SKM-1 (cell line): ENCODE results near the gene DYNLT1.
A peak's percentile ranks its signal among the peaks of the same experiment; 100 is the strongest.
"Not testable (repeated sequence)": the region's sequence is repeated elsewhere in the genome, so short reads cannot be mapped to it uniquely, and the experiment has no call there.

Experiments
- DNase-seq: peaks from one replicate; lab custom pipeline; 2025; ENCODE audit not compliant: unreplicated experiment; lab: John Stamatoyannopoulos, UW

Gene DYNLT1

DNA sequence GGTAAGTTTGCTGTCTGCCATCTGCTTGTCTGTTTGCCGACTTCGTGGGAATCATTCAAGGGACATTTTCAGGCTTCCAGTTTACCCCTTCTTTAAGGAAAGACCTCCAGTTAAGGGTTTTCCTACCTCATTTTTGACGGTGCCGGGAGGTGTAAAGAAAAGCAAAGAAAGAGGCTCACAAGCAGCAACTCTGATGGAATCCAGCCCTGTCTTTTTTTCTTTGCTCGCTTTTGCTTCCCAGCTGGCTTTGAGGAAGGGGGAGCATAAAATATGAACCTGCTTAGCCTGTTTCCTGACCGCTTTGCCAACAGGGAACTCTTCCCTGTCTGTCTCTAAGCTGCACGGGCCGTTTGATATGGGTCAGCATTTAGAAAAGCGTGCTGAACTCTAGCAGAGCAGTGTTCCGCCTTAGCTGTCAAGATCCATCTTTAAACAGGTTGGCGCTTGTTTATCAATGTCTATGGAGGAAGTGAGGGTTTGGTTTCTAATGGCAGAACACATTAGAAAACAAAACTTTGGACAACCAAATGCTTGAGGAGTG is 19.2 kb upstream of the DYNLT1 start:
- DNase-seq = no peak

DNA sequence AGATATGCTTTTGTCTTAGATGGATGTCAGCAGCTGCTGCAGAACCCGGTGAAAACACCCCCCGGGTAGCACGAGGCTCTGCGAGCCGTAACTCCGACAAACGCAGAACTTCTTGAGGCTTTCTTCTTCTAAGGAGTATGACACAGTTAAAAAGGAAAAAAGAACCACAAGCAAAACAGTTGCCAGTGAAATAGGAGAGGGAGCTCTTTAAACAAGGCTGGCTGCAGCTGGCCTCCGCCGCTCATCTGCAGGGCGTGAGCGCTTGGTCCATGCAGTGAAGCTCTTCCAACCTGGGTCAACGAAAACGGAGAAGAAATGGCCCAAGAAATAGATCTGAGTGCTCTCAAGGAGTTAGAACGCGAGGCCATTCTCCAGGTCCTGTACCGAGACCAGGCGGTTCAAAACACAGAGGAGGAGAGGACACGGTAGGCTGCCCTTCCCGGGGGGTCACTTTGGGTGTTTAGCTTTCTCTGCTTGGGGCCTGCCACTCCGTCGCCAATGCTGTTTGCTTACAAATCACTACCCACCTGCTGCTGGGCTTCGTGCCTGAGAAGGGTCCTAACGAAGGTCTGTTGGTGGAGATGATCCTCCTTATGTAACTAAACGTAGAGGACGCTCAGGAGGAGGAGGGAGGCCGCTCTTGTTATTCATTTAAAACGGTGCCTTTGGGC is 18.5 kb upstream of the DYNLT1 start:
- DNase-seq = no peak

GRCh38 chr6:158662607-158662953 is 18.0 kb upstream of the DYNLT1 start:
- no peak for DNase-seq

DNA sequence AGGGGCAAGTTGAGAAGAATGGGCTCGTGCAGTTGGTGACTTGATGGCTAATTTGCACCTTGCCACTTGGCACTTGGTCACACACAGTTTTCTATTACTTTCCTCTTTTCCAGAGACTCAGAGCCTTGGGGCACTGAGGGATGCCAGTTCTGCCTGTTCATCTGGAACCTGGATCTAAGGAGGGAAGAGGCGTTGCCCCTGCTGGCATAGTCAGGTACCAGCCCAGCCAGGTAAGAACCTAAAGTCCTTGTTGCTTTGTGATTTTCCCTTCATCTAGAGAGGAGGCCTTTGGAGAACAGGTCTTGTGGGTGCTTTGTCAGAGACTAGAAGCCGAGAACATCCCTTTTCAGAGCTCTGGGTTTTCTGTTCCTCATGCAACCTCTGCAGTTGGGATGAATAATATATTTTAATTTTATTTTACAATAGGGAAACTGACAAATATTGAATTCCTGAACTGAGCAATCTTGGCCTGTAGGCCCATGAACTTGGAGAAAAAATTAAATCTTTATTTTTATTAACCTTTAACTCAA is 16.7 kb upstream of the DYNLT1 start:
- DNase-seq = no peak

- no peak for DNase-seq
Observed at GRCh38 chr6:158660333-158660754, 15.8 kb upstream of the DYNLT1 start.

DNA sequence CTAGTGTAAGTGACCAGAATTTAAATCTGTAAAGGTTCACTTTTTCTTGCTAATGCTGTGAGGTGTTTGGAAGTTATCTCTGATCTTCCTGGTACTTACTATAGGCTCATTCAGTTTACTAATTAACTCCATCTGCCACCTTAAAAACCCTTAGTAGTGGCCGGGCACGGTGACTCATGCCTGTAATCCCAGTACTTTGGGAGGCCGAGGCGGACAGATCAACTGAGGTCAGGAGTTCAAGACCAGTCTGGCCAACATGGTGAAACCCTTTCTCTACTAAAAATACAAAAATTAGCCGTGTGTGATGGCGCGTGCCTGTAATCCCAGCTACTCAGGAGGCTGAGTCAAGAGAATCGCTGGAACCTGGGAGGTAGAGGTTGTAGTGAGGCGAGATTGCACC is 12.4 kb upstream of the DYNLT1 start:
- DNase-seq = not testable (repeated sequence)

- no peak for DNase-seq
Observed at GRCh38 chr6:158655569-158656450, 11.3 kb upstream of the DYNLT1 start.

- DNase-seq = peak; percentile 36
Observed at GRCh38 chr6:158654960-158655489, 10.5 kb upstream of the DYNLT1 start.

DNA sequence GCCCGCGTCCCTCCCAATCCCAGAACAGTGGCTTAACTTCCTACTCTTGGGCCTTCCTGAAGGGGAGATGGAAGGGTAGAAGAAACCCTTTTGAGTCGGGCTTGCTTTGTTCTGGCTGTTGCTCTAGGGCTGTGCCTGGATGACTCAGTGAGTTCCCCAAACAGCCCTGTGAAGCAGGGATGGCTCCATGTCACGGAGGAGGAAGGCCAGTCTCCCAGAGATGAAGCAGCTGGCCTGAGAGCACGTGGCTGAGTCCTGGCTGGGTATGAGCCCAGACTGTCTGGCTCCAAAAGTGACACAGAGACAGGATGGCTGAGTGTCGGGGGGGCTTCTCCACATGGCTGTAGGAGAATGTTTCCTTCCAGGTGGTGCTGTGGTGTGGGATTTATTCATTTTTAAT is 10.0 kb upstream of the DYNLT1 start:
- no peak for DNase-seq

DNA sequence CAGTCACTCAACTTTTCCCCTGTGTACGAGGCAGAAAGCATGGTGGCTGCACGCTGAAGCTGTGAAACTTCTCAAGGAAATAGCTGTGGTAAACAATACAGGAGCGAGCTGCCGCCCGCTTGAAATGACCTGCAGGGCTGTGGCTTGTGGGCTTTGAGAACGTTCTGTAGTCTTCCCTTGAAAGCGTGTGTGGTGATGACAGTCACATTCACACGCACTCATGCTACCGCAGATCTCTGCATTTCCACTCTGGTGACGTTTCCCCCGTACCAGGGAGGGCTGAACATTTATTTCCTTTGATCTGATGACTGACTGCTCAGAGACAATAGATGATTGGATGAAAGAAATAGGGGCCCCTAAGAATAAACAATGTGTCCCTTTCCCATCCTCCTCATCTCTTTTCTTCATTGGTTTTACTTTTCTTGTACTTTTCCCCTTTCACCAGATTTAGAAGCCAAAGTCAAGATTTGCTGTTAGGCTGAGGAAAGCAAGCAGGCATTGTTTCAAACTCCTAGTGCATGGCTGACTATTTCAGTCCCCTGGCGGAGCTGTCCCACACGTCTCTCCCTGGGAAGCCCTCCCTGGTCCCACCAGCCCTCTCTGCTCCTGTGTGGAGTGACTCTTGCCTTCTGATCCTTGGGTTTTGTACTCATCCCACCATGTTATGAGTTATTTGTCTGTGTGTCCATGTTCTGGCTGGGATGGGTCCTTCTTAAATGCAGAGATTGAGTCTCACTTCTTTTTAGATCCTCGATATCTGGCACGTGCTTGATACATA is 9.2 kb upstream of the DYNLT1 start:
- no peak for DNase-seq

DNA sequence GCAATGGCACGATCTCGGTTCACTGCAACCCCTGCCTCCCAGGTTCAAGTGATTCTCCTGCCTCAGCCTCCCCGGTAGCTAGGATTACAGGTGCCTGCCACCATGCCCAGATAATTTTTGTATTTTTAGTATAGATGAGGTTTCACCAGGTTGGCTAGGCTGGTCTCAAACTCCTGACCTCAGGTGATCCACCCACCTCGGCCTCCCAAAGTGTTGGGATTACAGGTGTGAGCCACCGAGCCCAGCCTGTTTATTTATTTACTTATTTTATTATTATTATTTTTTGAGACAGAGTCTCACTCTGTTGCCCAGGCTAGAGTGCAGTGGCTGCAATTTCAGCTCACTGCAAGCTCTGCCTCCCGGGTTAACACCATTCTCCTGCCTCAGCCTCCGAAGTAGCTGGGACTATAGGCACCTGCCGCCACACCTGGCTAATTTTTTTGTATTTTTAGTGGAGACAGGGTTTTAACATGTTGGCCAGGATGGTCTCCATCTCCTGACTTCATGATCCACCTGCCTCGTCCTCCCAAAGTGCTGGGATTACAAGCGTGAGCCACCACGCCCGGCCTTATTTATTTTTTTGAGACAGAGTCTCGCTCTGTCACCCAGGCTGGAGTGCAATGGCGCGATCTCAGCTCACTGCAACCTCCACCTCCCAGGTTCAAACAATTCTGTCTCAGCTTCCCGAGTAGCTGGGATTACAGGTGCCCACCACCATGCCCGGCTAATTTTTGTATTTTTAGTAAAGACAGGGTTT is 7.6 kb upstream of the DYNLT1 start:
- DNase-seq = not testable (repeated sequence)

GRCh38 chr6:158649289-158650143 is 5.0 kb upstream of the DYNLT1 start, which contains the start of gene SYTL3:
Gene SYTL3 (plus strand): TSS chr6:158650054. CDS start chr6:158663269, 13,215 bp downstream.
- DNase-seq = peak; percentile 65

DNA sequence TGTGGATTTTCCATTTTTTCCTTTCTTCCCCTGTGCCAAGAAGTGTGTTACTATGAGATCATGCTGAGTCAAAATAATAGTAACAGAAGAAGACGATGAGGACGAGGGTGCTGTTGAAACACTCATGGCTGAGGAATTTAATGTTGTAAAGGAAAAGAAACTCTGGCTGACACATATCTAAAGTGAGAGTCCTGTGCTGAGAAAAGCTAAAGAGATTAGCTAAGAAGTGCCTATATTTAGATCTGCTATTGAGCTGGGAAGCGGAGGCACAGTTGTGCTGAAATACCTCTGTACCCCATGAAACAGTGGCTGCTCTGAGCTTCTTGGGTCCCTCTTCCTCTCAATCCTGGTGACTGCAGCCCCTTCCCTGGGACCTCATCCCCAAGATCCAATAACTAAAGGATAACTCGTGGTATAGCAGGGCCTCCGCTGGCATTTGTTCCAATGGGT is 4.2 kb upstream of the DYNLT1 start:
- no peak for DNase-seq

DNA sequence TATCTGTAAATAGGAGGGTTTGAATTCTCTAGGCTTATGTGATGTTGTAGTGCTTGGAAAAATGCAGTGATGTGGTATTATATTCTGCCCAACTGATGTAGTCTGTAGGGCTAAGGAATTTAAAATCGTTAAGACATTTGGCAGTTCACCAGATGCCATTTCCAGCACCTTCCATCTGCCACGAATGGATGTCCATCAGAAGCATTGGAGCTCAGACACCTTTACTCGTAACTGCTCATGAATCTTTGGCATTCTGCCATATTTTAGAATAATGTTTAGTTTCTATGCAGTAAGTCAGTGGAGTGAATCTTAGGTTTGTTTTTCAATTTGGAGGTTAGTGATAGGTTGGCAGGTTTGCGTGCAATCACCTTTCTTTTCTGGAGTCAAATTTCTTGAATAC is 3.0 kb upstream of the DYNLT1 start:
- DNase-seq = no peak

DNA sequence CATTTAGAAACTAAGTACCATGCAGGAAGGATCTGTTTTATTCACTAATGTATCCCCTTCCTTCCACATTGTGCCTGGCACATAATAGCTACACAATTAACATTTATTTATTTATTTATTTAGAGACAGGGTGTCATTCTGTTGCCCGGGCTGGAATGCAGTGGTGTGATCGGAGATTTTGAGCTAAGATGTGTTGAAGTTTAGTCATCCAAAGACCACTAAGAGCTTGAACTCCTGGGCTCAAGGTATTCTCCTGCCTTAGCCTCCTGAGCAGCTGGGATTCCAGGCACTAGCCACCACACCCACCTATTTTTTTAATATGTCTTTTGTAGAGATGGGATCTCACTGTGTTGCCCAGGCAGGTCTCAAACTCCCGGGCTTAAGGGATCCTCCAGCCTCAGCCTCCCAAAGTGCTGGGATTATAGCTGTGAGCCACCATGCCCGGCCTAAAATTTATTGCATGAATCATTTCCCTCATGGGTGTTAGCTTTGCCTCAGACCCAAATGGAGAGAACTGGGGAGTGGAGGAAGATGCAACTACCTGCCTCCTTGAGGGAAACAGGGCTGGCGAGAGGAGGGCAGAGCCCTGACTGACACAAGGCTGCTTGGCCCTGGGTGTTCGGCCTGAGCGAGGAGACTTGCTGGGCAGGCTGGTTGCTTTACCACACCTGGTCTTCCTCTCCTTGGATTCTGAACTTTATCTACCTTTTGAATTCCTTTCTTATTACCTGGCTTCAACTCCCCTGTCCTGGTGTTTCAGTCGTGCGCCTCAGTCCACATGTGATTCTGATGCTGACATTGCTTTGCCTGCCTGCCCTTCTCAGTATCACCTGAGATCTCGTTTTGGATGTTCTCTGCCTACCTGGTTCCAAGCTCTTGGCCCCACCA is 1.7 kb upstream of the DYNLT1 start:
- no peak for DNase-seq

GRCh38 chr6:158645064-158646022 is 800 bp upstream of the DYNLT1 start:
- DNase-seq = no peak

GRCh38 chr6:158643836-158644230 is 710 bp downstream of the DYNLT1 start:
- no peak for DNase-seq
